Kidney tubule cell (primary cell): ENCODE measurements around the gene UXS1.

Source experiments
- DNase-seq: peaks from one replicate; pipeline ENCODE4 v3.0.0-alpha.2; 2018; ENCODE audit warnings: low spot score

The UXS1 gene

DNA sequence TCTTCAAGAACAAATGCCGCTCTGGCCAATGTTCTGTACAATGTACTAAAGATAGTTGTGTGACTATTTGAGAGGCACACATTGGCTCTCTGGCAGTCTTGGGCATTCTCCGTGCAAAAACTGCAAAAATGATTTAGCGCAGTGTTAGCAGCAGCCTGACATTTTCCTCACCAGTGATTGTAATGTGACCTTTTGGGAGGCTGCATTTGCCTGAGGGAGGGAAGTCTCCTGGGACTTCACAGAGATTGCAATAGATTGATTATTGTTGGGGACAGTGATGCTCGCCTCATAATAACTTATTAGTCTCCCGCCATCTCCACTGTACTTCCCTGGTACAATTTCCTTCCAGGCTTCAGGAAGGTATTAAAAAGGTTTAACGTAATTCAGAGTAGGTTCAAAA, 149.2 kb downstream of the UXS1 start:
- no peak for DNase-seq

GRCh38 chr2:106044021-106044420, 150.1 kb downstream of the UXS1 start:
- DNase-seq, result no peak
